ENCODE measurements around the gene GLYATL2. TPM values are rescaled to one million over a fixed set of nuclear protein-coding genes. Genes with fewer than 3 reads are reported as not detected.

GLYATL2 gene
- total and polyA plus RNA-seq, 2 of the 8 experiments (the other 6 are each of a cell fraction or from before 2014, with no cell fraction given), result 0.39 to 0.69 TPM

DNA sequence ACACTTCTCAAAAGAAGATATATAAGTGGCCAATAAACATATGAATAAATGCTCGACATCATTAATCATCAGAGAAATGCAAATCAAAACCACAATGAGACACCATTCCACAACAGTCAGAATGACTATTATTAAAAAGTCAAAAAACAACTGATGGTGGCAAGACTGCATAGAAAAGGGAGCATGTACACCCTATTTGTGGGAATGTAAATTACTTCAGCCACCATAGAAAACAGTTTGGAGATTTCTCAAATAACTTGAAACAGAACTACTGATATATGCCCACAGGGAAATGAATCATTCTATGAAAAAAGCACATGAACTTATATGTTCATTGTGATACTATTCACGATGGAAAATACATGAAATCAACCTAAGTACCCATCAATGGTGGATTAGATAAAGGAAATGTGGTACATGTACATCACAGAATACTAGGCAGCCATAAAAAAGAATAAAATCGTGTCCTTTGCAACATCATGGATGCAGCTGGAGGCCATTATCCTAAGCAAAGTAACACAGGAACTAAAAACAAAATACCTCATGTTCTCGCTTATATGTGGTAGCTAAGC lies 42.4 kb downstream of the GLYATL2 start:
- Histone ChIP-seq H3K36me3 (ENCODE audit: control insufficient read depth in 2 of 4, insufficient read depth in 4 of 4, low read length in 3 of 4) (no peaks in the 10 kb centered on the region), H2BK15ac (ENCODE audit: low read length) (no peak overlapping the region), H3K4me2 (ENCODE audit: insufficient read depth in 1 of 2, low read depth in 2 of 2, low read length in 2 of 2) (no peak overlapping the region), H2AFZ (ENCODE audit: low read length) (no peak overlapping the region), H4K20me1 (replicated peaks in 1 of 2; ENCODE audit: control insufficient read depth in 1 of 2, insufficient read depth in 2 of 2, low read length in 2 of 2) (no peaks in the 10 kb centered on the region), H3K79me2 (ENCODE audit: control insufficient read depth in 1 of 2, insufficient read depth in 2 of 2, low read length in 2 of 2) (no peaks in the 10 kb centered on the region), H3K9ac (replicated peaks in 1 of 4; ENCODE audit: extremely low read depth in 1 of 4, low read depth in 3 of 4, low read length in 3 of 4) (no peak overlapping the region), H3K27me3 (replicated peaks in 1 of 4; ENCODE audit: control insufficient read depth in 3 of 4, extremely low read depth in 1 of 4, insufficient read depth in 3 of 4, low read length in 3 of 4) (no peaks in the 10 kb centered on the region), H3K4me3 (ENCODE audit: extremely low read depth in 1 of 4, insufficient read depth in 2 of 4, low read depth in 3 of 4, low read length in 4 of 4) (no peak overlapping the region), H3K9me3 (ENCODE audit: insufficient read depth in 2 of 2, low read depth in 1 of 2, low read length in 1 of 2) (peaks cover 0 to 7% of the 10 kb centered on the region in 2 experiments; a peak in 1 of 4 replicates), H3K56ac (replicated peaks; ENCODE audit: insufficient read length, low read depth, low read length) (no peak overlapping the region), H2BK120ac (replicated peaks; ENCODE audit: low read depth, low read length) (no peak overlapping the region), H4K91ac (replicated peaks; ENCODE audit: insufficient read length, low read length) (no peak overlapping the region), H3K18ac (ENCODE audit: extremely low read depth, low read length) (no peak overlapping the region), H2BK20ac (ENCODE audit: low read length) (no peak overlapping the region), H3K14ac (ENCODE audit: insufficient read length) (no peak overlapping the region), H3K4me1 (replicated peaks in 1 of 4; ENCODE audit: control insufficient read depth in 3 of 4, insufficient read depth in 4 of 4, low read length in 3 of 4) (no peaks in the 10 kb centered on the region), H4K5ac (ENCODE audit: insufficient read length, low read depth, low read length) (no peak overlapping the region), H2BK12ac (ENCODE audit: low read depth, low read length) (no peak overlapping the region), H3K23me2 (ENCODE audit: low read depth, low read length) (no peaks in the 10 kb centered on the region), H3K27ac (ENCODE audit: low read depth, low read length) (no peak overlapping the region), H3K4ac (replicated peaks; ENCODE audit: insufficient read length, low read depth, low read length) (no peak overlapping the region), H4K8ac (ENCODE audit: extremely low read depth, insufficient read depth, low read length) (no peak overlapping the region), H2AK5ac (ENCODE audit: low read depth, low read length) (no peak overlapping the region), H3K79me1 (ENCODE audit: low read depth, low read length) (no peaks in the 10 kb centered on the region), H2BK5ac (ENCODE audit: low read depth, low read length) (no peak overlapping the region), H3K23ac (ENCODE audit: insufficient read length) (no peak overlapping the region)
- WGBS, 2 experiments (ENCODE audit: extremely low coverage in 1 of 2, insufficient coverage in 1 of 2, insufficient read length in 1 of 2, insufficient replicate concordance in 2 of 2, low coverage in 1 of 2, low lambda C conversion rate in 2 of 2, missing lambda C conversion rate in 1 of 2), result 69% methylated on average over 4 of the region's 4 CpGs; no CpG with 5 or more reads in 1 of the 2 experiments
- FAIRE-seq (no peak), DNase-seq (ENCODE audit: low read depth in 1 of 2, low spot score in 2 of 2) (no peak)
- POLR2A ChIA-PET (ENCODE audit: partially characterized antibody), result no interaction called here
- CTCF ChIA-PET (ENCODE audit: partially characterized antibody), result no interaction called here
- TF ChIP-seq TAF1 (IDR thresholded peaks at IDR 0.05; ENCODE audit: low read depth, low read length) (no peak), HDAC2 (IDR thresholded peaks at IDR 0.05; ENCODE audit: borderline replicate concordance in 1 of 2, low read depth in 2 of 2, low read length in 2 of 2) (no peak), SAP30 (IDR thresholded peaks at IDR 0.05; ENCODE audit: insufficient read depth, insufficient replicate concordance, low read length) (no peak), TCF12 (IDR thresholded peaks at IDR 0.05; ENCODE audit: low read depth, low read length) (no peak), SUZ12 (IDR thresholded peaks at IDR 0.05; ENCODE audit: low read length) (no peak), NANOG (IDR thresholded peaks at IDR 0.05; ENCODE audit: insufficient read depth, low read depth, low read length, poor library complexity, severe bottlenecking) (no peak), POLR2A (IDR thresholded peaks at IDR 0.05; ENCODE audit: control extremely low read depth in 1 of 2, low read depth in 2 of 2, low read length in 2 of 2) (no peak), RFX5 (IDR thresholded peaks at IDR 0.05; ENCODE audit: borderline replicate concordance, low read depth, low read length) (no peak), SP2 (IDR thresholded peaks at IDR 0.05; ENCODE audit: low read length) (no peak), RNF2 (IDR thresholded peaks at IDR 0.05; ENCODE audit: borderline replicate concordance, low read depth, low read length, missing control alignments, poor library complexity, severe bottlenecking) (no peak), CREB1 (IDR thresholded peaks at IDR 0.05) (no peak), SIRT6 (IDR thresholded peaks at IDR 0.05; ENCODE audit: low read length) (no peak), KDM1A (IDR thresholded peaks at IDR 0.05; ENCODE audit: borderline replicate concordance, low read length) (no peak)
- TF ChIP-seq, protein P1, sequence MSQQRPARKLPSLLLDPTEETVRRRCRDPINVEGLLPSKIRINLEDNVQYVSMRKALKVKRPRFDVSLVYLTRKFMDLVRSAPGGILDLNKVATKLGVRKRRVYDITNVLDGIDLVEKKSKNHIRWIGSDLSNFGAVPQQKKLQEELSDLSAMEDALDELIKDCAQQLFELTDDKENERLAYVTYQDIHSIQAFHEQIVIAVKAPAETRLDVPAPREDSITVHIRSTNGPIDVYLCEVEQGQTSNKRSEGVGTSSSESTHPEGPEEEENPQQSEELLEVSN (IDR thresholded peaks at IDR 0.05), result no peak
